ENCODE measurements around the gene GARNL3. TPM values are rescaled to one million over a fixed set of nuclear protein-coding genes. Genes with fewer than 3 reads are reported as not detected.

The GARNL3 gene
- total RNA-seq, 2 experiments from 2014 or later = 3.8 to 4.2 TPM

GRCh38 chr9:127423934-127424675 is 159.5 kb downstream of the GARNL3 start, which contains the start of gene ZNF79:
TSS of gene ZNF79 (plus strand) at chr9:127424382. CDS start at chr9:127424788, 406 bp downstream.
- Mint-ChIP-seq H3K9me3 (no peaks in the 10 kb centered on the region), H3K4me1 (ENCODE audit: low read depth) (peaks cover 44% of the 10 kb centered on the region), H3K36me3 (ENCODE audit: low read depth) (peaks cover 22% of the 10 kb centered on the region), H3K27ac (peak within 1 kb of the TSS; percentile 96), H3K27me3 (no peaks in the 10 kb centered on the region), H3K4me3 (peak within 1 kb of the TSS; percentile 98)
- DNase-seq = peak; percentile 95
- intact Hi-C loops (cut with micrococcal nuclease) = loop anchor here (1.0 kb wide), 1 partner anchor 36 kb away; no protein-coding TSS in a partner anchor
- no peak for TF ChIP-seq CTCF (IDR thresholded peaks at IDR 0.05)
- POLR2A ChIA-PET = interaction anchor here (0.6 to 4.3 kb wide), 17 partner anchors 9 to 476 kb away, joined by 3 to 52 read pairs (median 4); partner anchors contain the start of genes LRSAM1, RPL12 and SLC2A8
- ATAC-seq = peak; percentile 81
- CTCF ChIA-PET = interaction anchor here (0.8 to 2.0 kb wide), 5 partner anchors 26 to 112 kb away, joined by 3 to 6 read pairs (median 4); partner anchors contain the start of gene SLC2A8

- DNase-seq (peak; percentile 58), ATAC-seq (peak; percentile 29)
- Mint-ChIP-seq H3K36me3 (ENCODE audit: low read depth) (peaks cover 22% of the 10 kb centered on the region), H3K9me3 (no peaks in the 10 kb centered on the region), H3K27ac (peak overlapping the region; percentile 96), H3K27me3 (no peaks in the 10 kb centered on the region), H3K4me3 (peak overlapping the region; percentile 98), H3K4me1 (ENCODE audit: low read depth) (peaks cover 44% of the 10 kb centered on the region)
- ChIA-PET POLR2A (interaction anchor here (0.7 to 4.3 kb wide), 12 partner anchors 9 to 243 kb away, joined by 3 to 52 read pairs (median 4); partner anchors contain the start of genes LRSAM1, RPL12 and SLC2A8), CTCF (interaction anchor here (0.8 to 2.0 kb wide), 3 partner anchors 25 to 36 kb away, joined by 3 to 6 read pairs (median 5); partner anchors contain the start of gene SLC2A8)
- intact Hi-C loops (cut with micrococcal nuclease) = no loop called here
- TF ChIP-seq CTCF (IDR thresholded peaks at IDR 0.05) = no peak
These were observed 160.1 kb downstream of the GARNL3 start for GRCh38 chr9:127424676-127424999.

GRCh38 chr9:127426756-127427155 is 162.2 kb downstream of the GARNL3 start:
- ChIA-PET CTCF (no interaction called here), POLR2A (no interaction called here)
- H3K27ac Mint-ChIP-seq = peak overlapping the region; percentile 96
- TF ChIP-seq CTCF (IDR thresholded peaks at IDR 0.05) = no peak
- DNase-seq (peak; percentile 81), ATAC-seq (peak; percentile 64)
- H3K9me3 Mint-ChIP-seq = no peaks in the 10 kb centered on the region
- intact Hi-C loops (cut with micrococcal nuclease) = no loop called here
- peaks cover 38% of the 10 kb centered on the region for H3K36me3 Mint-ChIP-seq (ENCODE audit: low read depth)
- peak overlapping the region; percentile 98 for H3K4me3 Mint-ChIP-seq
- H3K4me1 Mint-ChIP-seq (ENCODE audit: low read depth) = peaks cover 47% of the 10 kb centered on the region
- H3K27me3 Mint-ChIP-seq = no peaks in the 10 kb centered on the region

- Mint-ChIP-seq H3K27ac (no peak overlapping the region), H3K27me3 (no peaks in the 10 kb centered on the region), H3K4me3 (no peak overlapping the region), H3K36me3 (ENCODE audit: low read depth) (peaks cover 46% of the 10 kb centered on the region), H3K9me3 (no peaks in the 10 kb centered on the region), H3K4me1 (ENCODE audit: low read depth) (peaks cover 37% of the 10 kb centered on the region)
- DNase-seq (no peak), ATAC-seq (no peak)
- TF ChIP-seq CTCF (IDR thresholded peaks at IDR 0.05) = no peak
- POLR2A ChIA-PET = interaction anchor here (1.3 to 2.8 kb wide), 2 partner anchors 10 to 19 kb away, joined by 3 to 13 read pairs; no protein-coding TSS in a partner anchor
- CTCF ChIA-PET = no interaction called here
- intact Hi-C loops (cut with micrococcal nuclease) = no loop called here
These were observed 163.8 kb downstream of the GARNL3 start for GRCh38 chr9:127428348-127428747.

GRCh38 chr9:127430415-127430814 is 165.8 kb downstream of the GARNL3 start:
- no peaks in the 10 kb centered on the region for H3K27me3 Mint-ChIP-seq
- ATAC-seq (no peak), DNase-seq (no peak)
- no peak for TF ChIP-seq CTCF (IDR thresholded peaks at IDR 0.05)
- CTCF ChIA-PET = no interaction called here
- POLR2A ChIA-PET = interaction anchor here (0.6 to 2.8 kb wide), 3 partner anchors 14 to 245 kb away, joined by 3 to 13 read pairs (median 3); no protein-coding TSS in a partner anchor
- H3K36me3 Mint-ChIP-seq (ENCODE audit: low read depth) = peaks cover 64% of the 10 kb centered on the region
- intact Hi-C loops (cut with micrococcal nuclease) = no loop called here
- peaks cover 32% of the 10 kb centered on the region for H3K4me1 Mint-ChIP-seq (ENCODE audit: low read depth)
- no peak overlapping the region for H3K27ac Mint-ChIP-seq
- no peak overlapping the region for H3K4me3 Mint-ChIP-seq
- no peaks in the 10 kb centered on the region for H3K9me3 Mint-ChIP-seq
